DMS53 (cell line): ENCODE results near the gene NIF3L1.
A peak's percentile ranks its signal among the peaks of the same experiment; 100 is the strongest.

Experiments used
- DNase-seq: peaks from one replicate; lab custom pipeline; 2025; lab: John Stamatoyannopoulos, UW

Gene NIF3L1

GRCh38 chr2:200888704-200889625 lies at the start of gene NIF3L1, which contains the start of gene PPIL3:
TSS of gene NIF3L1 (plus strand) at chr2:200889371. CDS start at chr2:200891944, 2,573 bp downstream.
TSS of gene PPIL3 (minus strand) at chr2:200889077. CDS start at chr2:200887615, 1,462 bp downstream.
- DNase-seq = peak; percentile 100

GRCh38 chr2:200839513-200839912 lies 49.7 kb upstream of the NIF3L1 start:
- no peak for DNase-seq

GRCh38 chr2:200843993-200844948 lies 44.9 kb upstream of the NIF3L1 start:
- no peak for DNase-seq

- no peak for DNase-seq
These were observed 44.0 kb upstream of the NIF3L1 start for GRCh38 chr2:200845194-200845593.

GRCh38 chr2:200845669-200846325 lies 43.4 kb upstream of the NIF3L1 start:
- peak; percentile 17 for DNase-seq

GRCh38 chr2:200847269-200847668 lies 41.9 kb upstream of the NIF3L1 start:
- no peak for DNase-seq

- DNase-seq = no peak
These were observed 41.2 kb upstream of the NIF3L1 start for GRCh38 chr2:200847939-200848338.

- DNase-seq = peak; percentile 43
These were observed 38.5 kb upstream of the NIF3L1 start for GRCh38 chr2:200850512-200851256.

- DNase-seq = no peak
These were observed 37.5 kb upstream of the NIF3L1 start for GRCh38 chr2:200851398-200852248.

- no peak for DNase-seq
These were observed 36.6 kb upstream of the NIF3L1 start for GRCh38 chr2:200852605-200853004.

- DNase-seq = no peak
These were observed 32.4 kb upstream of the NIF3L1 start for GRCh38 chr2:200856806-200857205.

- DNase-seq = no peak
These were observed 28.9 kb upstream of the NIF3L1 start for GRCh38 chr2:200860092-200860795.

GRCh38 chr2:200861617-200862155 lies 27.5 kb upstream of the NIF3L1 start:
- no peak for DNase-seq

GRCh38 chr2:200862532-200863000 lies 26.6 kb upstream of the NIF3L1 start:
- peak; percentile 64 for DNase-seq

GRCh38 chr2:200863782-200864175 lies 25.4 kb upstream of the NIF3L1 start:
- peak; percentile 69 for DNase-seq

GRCh38 chr2:200864176-200865034 lies 24.8 kb upstream of the NIF3L1 start, which contains the start of gene CLK1:
TSS of gene CLK1 (minus strand) at chr2:200864658. CDS start at chr2:200861862, 2,796 bp downstream.
- peak; percentile 99 for DNase-seq

GRCh38 chr2:200869014-200869413 lies 20.2 kb upstream of the NIF3L1 start:
- DNase-seq = no peak

GRCh38 chr2:200871151-200871550 lies 18.0 kb upstream of the NIF3L1 start:
- no peak for DNase-seq
